SK-N-SH (cell line): ENCODE measurements around the gene MAN1A1. TPM values are rescaled to one million over a fixed set of nuclear protein-coding genes. Genes with fewer than 3 reads are reported as not detected.

Experiments
- CTCF ChIA-PET: fragments of 300-600, 350-600 bp; formaldehyde crosslinking; extraction: SDS; loops from one replicate; lab custom pipeline; 2021; lab: Yijun Ruan, JAX
- POLR2A ChIA-PET: fragments of 350-600 bp; sonication (Branson Sonifier 250); formaldehyde crosslinking; extraction: SDS; loops from one replicate; lab custom pipeline; 2020; ENCODE audit warnings: antibody characterized with exemption, inconsistent platforms; lab: Yijun Ruan, JAX
- DNase-seq: peaks from one replicate; pipeline ENCODE4 v3.0.0; 2012
- H2AFZ ChIP-seq: fragments of 200-600 bp; sonication (generic); 2 replicates; pipeline ENCODE4 v1.8.1; 2016; ENCODE audit warnings: antibody characterized with exemption, mild to moderate bottlenecking, low read depth
- H3F3A ChIP-seq: fragments of 200-600 bp; sonication (generic); replicated peaks from 2 replicates; pipeline ENCODE3; 2016; ENCODE audit warnings: antibody characterized with exemption, mild to moderate bottlenecking; ENCODE audit not compliant: insufficient read depth
- H3K27ac ChIP-seq, 2 experiments: fragments of 200-500 bp in 1 of 2; fragments of 200-600 bp in 1 of 2; sonication (Bioruptor generic) in 1 of 2; sonication (generic), shearing (Covaris generic) in 1 of 2; 2 replicates each; pipeline versions ENCODE4 v1.5.1 to v1.6.1; 2014 to 2016; ENCODE audit warnings: low read depth in 2 of 2, inconsistent platforms in 1 of 2, low read length in 1 of 2, mild to moderate bottlenecking in 1 of 2, mixed read lengths in 1 of 2
- H3K27me3 ChIP-seq: fragments of 200-600 bp; sonication (generic), shearing (Covaris generic); 2 replicates; pipeline ENCODE4 v1.6.1; 2016; ENCODE audit warnings: mixed run types; ENCODE audit not compliant: insufficient read depth
- H3K36me3 ChIP-seq, 2 experiments: fragments of 200-500 bp in 1 of 2; fragments of 200-600 bp in 1 of 2; sonication (Bioruptor generic) in 1 of 2; sonication (generic) in 1 of 2; replicated peaks in 1 of 2; 2 replicates each; pipeline versions ENCODE3 to v1.5.1; 2014 to 2016; ENCODE audit warnings: low read length in 1 of 2, mild to moderate bottlenecking in 1 of 2; ENCODE audit not compliant: insufficient read depth in 2 of 2, control insufficient read depth in 1 of 2
- H3K4me1 ChIP-seq, 2 experiments: fragments of 200-500 bp in 1 of 2; fragments of 200-600 bp in 1 of 2; sonication (Bioruptor generic) in 1 of 2; sonication (generic), shearing (Covaris generic) in 1 of 2; 2 replicates each; pipeline versions ENCODE4 v1.5.1 to v1.6.1; 2014 to 2016; ENCODE audit warnings: low read depth in 1 of 2, low read length in 1 of 2, mixed run types in 1 of 2; ENCODE audit not compliant: insufficient read depth in 2 of 2, control insufficient read depth in 1 of 2
- H3K4me2 ChIP-seq: fragments of 200-600 bp; sonication (generic), shearing (Covaris generic); 2 replicates; pipeline ENCODE4 v1.6.1; 2017; ENCODE audit warnings: mixed run types
- H3K4me3 ChIP-seq, 2 experiments: fragments of 200-500 bp in 1 of 2; fragments of 200-600 bp in 1 of 2; sonication (Bioruptor generic) in 1 of 2; sonication (generic), shearing (Covaris generic) in 1 of 2; 2 replicates each; pipeline versions ENCODE4 v1.5.1 to v1.8.1; 2014 to 2016; ENCODE audit warnings: low read depth in 2 of 2, inconsistent platforms in 1 of 2, low read length in 1 of 2, mild to moderate bottlenecking in 1 of 2, mixed read lengths in 1 of 2, moderate library complexity in 1 of 2
- H3K79me2 ChIP-seq: fragments of 200-600 bp; sonication (generic); 2 replicates; pipeline ENCODE4 v1.8.1; 2017; ENCODE audit warnings: mild to moderate bottlenecking; ENCODE audit not compliant: insufficient read depth
- H3K9ac ChIP-seq: fragments of 200-600 bp; sonication (generic); 2 replicates; pipeline ENCODE4 v1.6.1; 2017; ENCODE audit warnings: mixed run types
- H3K9me2 ChIP-seq: fragments of 200-600 bp; sonication (generic); 2 replicates; pipeline ENCODE4 v1.6.1; 2017; ENCODE audit warnings: mixed run types
- H3K9me3 ChIP-seq: fragments of 200-600 bp; sonication (generic); 2 replicates; pipeline ENCODE4 v1.6.1; 2017; ENCODE audit warnings: mixed run types, mild to moderate bottlenecking, moderate library complexity
- H4K20me1 ChIP-seq: fragments of 200-600 bp; sonication (generic); 2 replicates; pipeline ENCODE4 v1.6.1; 2017; ENCODE audit warnings: mild to moderate bottlenecking, mixed run types; ENCODE audit not compliant: insufficient read depth
- EP300 ChIP-seq, 2 experiments: IDR thresholded peaks; 2 replicates each; pipeline versions ENCODE4 v1.4.0 to v1.6.1; 2012; ENCODE audit warnings: borderline replicate concordance in 1 of 2, low read depth in 1 of 2, low read length in 1 of 2
- EZH2phosphoT487 ChIP-seq: fragments of 200-600 bp; sonication (generic); IDR thresholded peaks from 2 replicates; pipeline ENCODE4 v1.6.1; 2017; ENCODE audit warnings: low read depth, mixed run types, mild to moderate bottlenecking, antibody characterized with exemption, moderate library complexity, borderline replicate concordance
- GABPA ChIP-seq: IDR thresholded peaks from 2 replicates; pipeline ENCODE4 v1.4.0; 2012; ENCODE audit warnings: low read depth, mild to moderate bottlenecking
- IRF3 ChIP-seq: fragments of 150-350 bp; IDR thresholded peaks from 2 replicates; pipeline ENCODE4 v1.6.1; 2016; ENCODE audit warnings: mild to moderate bottlenecking, low read depth, low read length
- MXI1 ChIP-seq: IDR thresholded peaks from 2 replicates; pipeline ENCODE4 v1.6.1; 2012; ENCODE audit warnings: mild to moderate bottlenecking, low read depth, low read length, improper control_type of control experiment
- NFIC ChIP-seq: IDR thresholded peaks from 2 replicates; pipeline ENCODE4 v1.4.0; 2012; ENCODE audit warnings: borderline replicate concordance
- NRF1 ChIP-seq: IDR thresholded peaks from 2 replicates; pipeline ENCODE4 v1.6.1; 2012; ENCODE audit warnings: low read depth, mild to moderate bottlenecking, low read length
- PBX3 ChIP-seq: IDR thresholded peaks from 2 replicates; pipeline ENCODE4; 2012
- RCOR1 ChIP-seq: fragments of 150-350 bp; IDR thresholded peaks from 2 replicates; pipeline ENCODE4 v1.6.1; 2017; ENCODE audit warnings: antibody characterized with exemption, low read length
- REST ChIP-seq: IDR thresholded peaks from 2 replicates; pipeline ENCODE4 v1.6.1; 2012; ENCODE audit warnings: mild to moderate bottlenecking, low read depth, low read length, moderate library complexity
- RFX5 ChIP-seq: IDR thresholded peaks from 2 replicates; pipeline ENCODE4 v1.6.1; 2012; ENCODE audit warnings: mild to moderate bottlenecking, improper control_type of control experiment, low read length
- RXRA ChIP-seq: IDR thresholded peaks from 2 replicates; pipeline ENCODE4 v1.4.0; 2012; ENCODE audit warnings: low read depth, mild to moderate bottlenecking, borderline replicate concordance
- SMC3 ChIP-seq: IDR thresholded peaks from 2 replicates; pipeline ENCODE4 v1.6.1; 2012; ENCODE audit warnings: low read depth, low read length, improper control_type of control experiment
- TAF1 ChIP-seq: IDR thresholded peaks from 2 replicates; pipeline ENCODE4 v1.6.1; 2012; ENCODE audit warnings: low read depth, mild to moderate bottlenecking, low read length, moderate library complexity, borderline replicate concordance
- TCF12 ChIP-seq: IDR thresholded peaks from 2 replicates; pipeline ENCODE4 v1.4.0; 2012
- TEAD4 ChIP-seq: IDR thresholded peaks from 2 replicates; pipeline ENCODE4 v1.4.0; 2012; ENCODE audit warnings: mild to moderate bottlenecking, borderline replicate concordance; ENCODE audit not compliant: insufficient read depth
- USF1 ChIP-seq: IDR thresholded peaks from 2 replicates; pipeline ENCODE4 v1.4.0; 2012; ENCODE audit warnings: low read depth, borderline replicate concordance
- USF2 ChIP-seq: fragments of 150-350 bp; IDR thresholded peaks from 2 replicates; pipeline ENCODE4 v1.6.1; 2017; ENCODE audit warnings: antibody characterized with exemption, low read length, low read depth, borderline replicate concordance
- YY1 ChIP-seq: IDR thresholded peaks from 2 replicates; pipeline ENCODE4 v1.4.0; 2012; ENCODE audit warnings: low read depth, mild to moderate bottlenecking
- WGBS: methylation state at CpG from one replicate; pipeline ENCODE4 v1.1.6; 2017; ENCODE audit warnings: low lambda C conversion rate; 5-methylcytosine and 5-hydroxymethylcytosine counted together
- polyA plus RNA-seq, 3 experiments: library from polyadenylated mRNA; depleted of rRNA; stranded (reverse); fragments of >200 nt; gene quantifications; 2 replicates each; pipeline ENCODE4 v1.2.3, GENCODE V29; 2012

The MAN1A1 gene
- polyA plus RNA-seq, 1 of the 3 experiments (the other 2 are of a cell fraction): 28.0 TPM

- TF ChIP-seq USF2: no peak
- no peak for TF ChIP-seq TAF1
- H2AFZ ChIP-seq: no peak overlapping the region
Measured at GRCh38 chr6:119179062-119179461, 170.5 kb downstream of the MAN1A1 start.

GRCh38 chr6:119176445-119176844 is 173.1 kb downstream of the MAN1A1 start:
- ChIA-PET POLR2A (no interaction called here), CTCF (interaction anchor here (1.3 to 1.6 kb wide), 2 partner anchors 11 to 15 kb away, joined by 3 read pairs; no protein-coding TSS in a partner anchor)
- no peaks in the 10 kb centered on the region for H3K9me3 ChIP-seq
- no peaks in the 10 kb centered on the region for H3K27me3 ChIP-seq
- peaks cover 4% of the 10 kb centered on the region for H3F3A ChIP-seq
- H3K4me3 ChIP-seq: no peak overlapping the region
- H3K36me3 ChIP-seq: peaks cover 5 to 21% of the 10 kb centered on the region in 2 experiments
- H3K4me2 ChIP-seq: no peak overlapping the region
- DNase-seq: no peak
- H2AFZ ChIP-seq: no peak overlapping the region
- H3K4me1 ChIP-seq: peaks cover 0 to 8% of the 10 kb centered on the region in 2 experiments; a peak in 2 of 4 replicates
- no peak overlapping the region for H3K9ac ChIP-seq
- TF ChIP-seq NFIC (no peak), NRF1 (no peak), RCOR1 (no peak), SMC3 (no peak), MXI1 (no peak), RXRA (no peak), USF2 (no peak), TCF12 (no peak), USF1 (no peak), REST (no peak), IRF3 (no peak), GABPA (no peak), EP300 (IDR thresholded peaks at IDR 0.05; ENCODE audit: borderline replicate concordance in 1 of 2, low read depth in 1 of 2, low read length in 1 of 2) (no peak), PBX3 (no peak), YY1 (no peak), TEAD4 (no peak), EZH2phosphoT487 (no peak), RFX5 (no peak)
- no peaks in the 10 kb centered on the region for H3K79me2 ChIP-seq
- WGBS: 84% methylated on average over 3 of the region's 3 CpGs
- H3K27ac ChIP-seq: peak overlapping the region in 1 of 2 experiments; percentile 62; a peak in 2 of 4 replicates
- H4K20me1 ChIP-seq: no peaks in the 10 kb centered on the region
- no peaks in the 10 kb centered on the region for H3K9me2 ChIP-seq

More at GRCh38 chr6:119179062-119179461, 170.5 kb downstream of the MAN1A1 start:
- Histone ChIP-seq H3K36me3 (peaks cover 5 to 28% of the 10 kb centered on the region in 2 experiments), H3K79me2 (no peaks in the 10 kb centered on the region), H4K20me1 (no peaks in the 10 kb centered on the region), H3K4me3 (no peak overlapping the region), H3K27me3 (no peaks in the 10 kb centered on the region), H3K9me3 (no peaks in the 10 kb centered on the region), H3K4me1 (peaks cover 2 to 8% of the 10 kb centered on the region in 2 experiments; a peak in 3 of 4 replicates), H3K9me2 (no peaks in the 10 kb centered on the region), H3K4me2 (no peak overlapping the region), H3K9ac (no peak overlapping the region), H3K27ac (no peak overlapping the region), H3F3A (peaks cover 4% of the 10 kb centered on the region)
- 31% methylated on average over 1 of the region's 1 CpG for WGBS
- ChIA-PET POLR2A (no interaction called here), CTCF (interaction anchor here (0.7 kb wide), 1 partner anchor 42 kb away, joined by 3 read pairs; no protein-coding TSS in a partner anchor)
- DNase-seq: no peak
